ENCODE results near the gene FADS2.

DNA sequence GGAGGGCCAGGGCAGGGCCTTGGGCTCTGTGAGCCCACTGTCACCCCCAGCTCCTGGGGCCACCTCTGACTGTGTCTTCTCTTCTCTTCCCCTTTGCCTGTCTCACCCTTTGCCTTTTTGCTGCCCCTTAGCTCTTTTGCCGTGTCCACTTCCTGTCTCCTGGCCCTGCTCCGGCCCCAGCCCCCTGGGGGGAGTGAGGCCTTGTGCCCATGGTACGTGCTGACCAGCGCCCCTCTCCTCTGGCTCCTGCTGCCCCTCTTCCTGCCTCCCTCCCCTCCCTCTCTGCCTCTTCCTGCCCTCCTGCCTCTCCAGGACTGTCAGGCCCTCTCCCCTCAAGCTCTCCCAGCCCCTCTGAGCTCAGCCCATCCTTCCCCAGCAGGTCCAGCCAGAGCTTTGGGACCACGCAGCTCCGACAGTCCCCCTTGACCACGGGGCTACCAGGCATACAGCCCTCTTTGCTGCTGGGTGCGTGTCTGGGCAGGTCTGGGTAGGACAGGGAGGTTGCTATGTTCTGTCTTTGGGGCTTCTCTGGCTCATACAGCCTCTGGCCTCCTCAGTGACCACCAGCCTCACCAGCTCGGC lies 47.4 kb upstream of the FADS2 start:
- TF ChIP-seq JUND (IDR thresholded peaks at IDR 0.05) (no peak), EZH2 (IDR thresholded peaks at IDR 0.05) (no peak)
- TF ChIP-seq, protein P1, sequence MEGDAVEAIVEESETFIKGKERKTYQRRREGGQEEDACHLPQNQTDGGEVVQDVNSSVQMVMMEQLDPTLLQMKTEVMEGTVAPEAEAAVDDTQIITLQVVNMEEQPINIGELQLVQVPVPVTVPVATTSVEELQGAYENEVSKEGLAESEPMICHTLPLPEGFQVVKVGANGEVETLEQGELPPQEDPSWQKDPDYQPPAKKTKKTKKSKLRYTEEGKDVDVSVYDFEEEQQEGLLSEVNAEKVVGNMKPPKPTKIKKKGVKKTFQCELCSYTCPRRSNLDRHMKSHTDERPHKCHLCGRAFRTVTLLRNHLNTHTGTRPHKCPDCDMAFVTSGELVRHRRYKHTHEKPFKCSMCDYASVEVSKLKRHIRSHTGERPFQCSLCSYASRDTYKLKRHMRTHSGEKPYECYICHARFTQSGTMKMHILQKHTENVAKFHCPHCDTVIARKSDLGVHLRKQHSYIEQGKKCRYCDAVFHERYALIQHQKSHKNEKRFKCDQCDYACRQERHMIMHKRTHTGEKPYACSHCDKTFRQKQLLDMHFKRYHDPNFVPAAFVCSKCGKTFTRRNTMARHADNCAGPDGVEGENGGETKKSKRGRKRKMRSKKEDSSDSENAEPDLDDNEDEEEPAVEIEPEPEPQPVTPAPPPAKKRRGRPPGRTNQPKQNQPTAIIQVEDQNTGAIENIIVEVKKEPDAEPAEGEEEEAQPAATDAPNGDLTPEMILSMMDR (IDR thresholded peaks at IDR 0.05 in 2 of 3, conservative IDR thresholded peaks at IDR 0.05 in 1 of 3; ENCODE audit: borderline replicate concordance in 1 of 3, insufficient read depth in 1 of 3, low read depth in 2 of 3, low read length in 2 of 3), result no peak

All from HCT116 (cell line).